Measurements from ENCODE around the gene OPN1SW. TPM values are rescaled to one million over a fixed set of nuclear protein-coding genes. Genes with fewer than 3 reads are reported as not detected.

OPN1SW gene
- total RNA-seq, 1 experiment from 2014 or later = 2.1 TPM

DNA sequence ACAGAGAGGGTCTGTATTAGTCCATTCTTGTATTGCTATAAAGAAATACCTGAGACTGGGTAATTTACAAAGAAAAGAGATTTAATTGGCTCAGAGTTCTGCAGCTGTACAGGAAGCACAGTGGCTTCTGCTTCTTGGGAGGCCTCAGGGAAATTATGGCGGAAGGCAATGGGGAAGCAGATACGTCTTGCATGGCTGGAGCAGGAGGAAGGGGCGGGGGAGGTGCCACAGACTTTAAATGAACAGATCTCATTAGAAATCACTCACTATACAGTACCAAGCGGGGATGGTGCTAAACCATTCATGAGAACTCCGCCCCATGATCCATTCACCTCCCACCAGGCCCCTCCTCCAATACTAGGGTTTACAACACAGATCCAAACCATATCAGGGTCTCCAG is 40.2 kb downstream of the OPN1SW start:
- no peak for DNase-seq (ENCODE audit: low read depth)

- no peak for DNase-seq (ENCODE audit: low read depth)
Observed at GRCh38 chr7:128734890-128735289, 40.7 kb downstream of the OPN1SW start.

DNA sequence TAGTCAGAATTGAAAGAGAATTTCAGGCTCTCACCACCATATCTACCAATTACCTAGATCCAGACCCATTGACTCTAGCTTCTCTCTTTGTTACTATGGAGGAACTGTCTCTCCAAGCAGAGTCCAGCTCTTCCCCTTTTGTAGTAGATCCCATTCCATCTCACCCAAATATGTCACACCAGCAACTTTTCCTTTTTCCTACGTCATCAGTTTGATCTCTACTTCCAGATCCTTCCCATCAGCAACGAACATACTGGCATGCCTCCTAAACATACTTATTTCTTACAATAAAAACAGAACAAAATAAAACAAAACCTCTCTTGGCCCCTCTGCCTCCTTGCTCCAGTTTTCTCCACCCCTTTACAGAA is 42.3 kb downstream of the OPN1SW start:
- DNase-seq (ENCODE audit: low read depth) = no peak

GRCh38 chr7:128732521-128733277 is 42.9 kb downstream of the OPN1SW start:
- no peak for DNase-seq (ENCODE audit: low read depth)

GRCh38 chr7:128731184-128731583 is 44.4 kb downstream of the OPN1SW start:
- DNase-seq (ENCODE audit: low read depth) = no peak

GRCh38 chr7:128729494-128729893 is 46.1 kb downstream of the OPN1SW start:
- peak; percentile 89 for DNase-seq (ENCODE audit: low read depth)

DNA sequence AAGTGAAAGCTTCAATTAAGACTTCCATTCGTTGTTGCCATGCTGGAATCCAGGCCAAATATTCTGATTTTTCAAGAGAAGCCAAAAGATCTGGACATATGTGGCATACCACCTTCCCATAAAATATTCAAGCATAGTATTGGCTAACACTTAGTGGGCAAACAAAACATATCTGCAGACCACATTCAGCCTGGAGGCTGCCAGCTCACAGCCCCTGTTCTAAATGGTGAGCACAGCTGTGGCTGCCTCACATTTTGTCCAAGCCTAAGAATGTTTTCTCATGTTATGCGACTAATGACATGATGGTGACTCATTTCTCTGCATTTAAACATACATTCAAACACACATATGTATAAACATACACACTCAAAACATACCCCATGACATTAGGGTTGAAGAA is 47.0 kb downstream of the OPN1SW start:
- DNase-seq (ENCODE audit: low read depth) = peak; percentile 91

DNA sequence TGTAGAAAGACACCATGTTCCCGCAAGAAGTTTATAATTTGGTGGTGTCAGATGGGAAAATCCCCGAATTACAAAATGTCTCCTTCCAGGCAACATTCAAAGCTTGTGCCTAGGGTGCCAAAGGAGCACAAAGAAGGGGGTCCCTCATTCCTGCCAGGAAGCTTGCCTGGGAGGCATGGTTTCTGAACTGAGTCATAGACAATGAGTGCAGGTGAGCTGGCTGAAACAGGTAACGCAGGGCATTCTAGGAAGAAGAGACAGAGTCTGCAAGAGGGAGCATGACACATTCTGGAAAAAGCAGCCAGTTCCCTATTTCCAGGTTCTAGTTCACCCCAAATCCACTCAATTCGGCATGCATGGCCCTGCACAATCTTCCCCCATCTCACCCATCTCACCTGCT is 48.4 kb downstream of the OPN1SW start:
- no peak for DNase-seq (ENCODE audit: low read depth)

- no peak for DNase-seq (ENCODE audit: low read depth)
Observed at GRCh38 chr7:128726737-128727072, 48.9 kb downstream of the OPN1SW start.

DNA sequence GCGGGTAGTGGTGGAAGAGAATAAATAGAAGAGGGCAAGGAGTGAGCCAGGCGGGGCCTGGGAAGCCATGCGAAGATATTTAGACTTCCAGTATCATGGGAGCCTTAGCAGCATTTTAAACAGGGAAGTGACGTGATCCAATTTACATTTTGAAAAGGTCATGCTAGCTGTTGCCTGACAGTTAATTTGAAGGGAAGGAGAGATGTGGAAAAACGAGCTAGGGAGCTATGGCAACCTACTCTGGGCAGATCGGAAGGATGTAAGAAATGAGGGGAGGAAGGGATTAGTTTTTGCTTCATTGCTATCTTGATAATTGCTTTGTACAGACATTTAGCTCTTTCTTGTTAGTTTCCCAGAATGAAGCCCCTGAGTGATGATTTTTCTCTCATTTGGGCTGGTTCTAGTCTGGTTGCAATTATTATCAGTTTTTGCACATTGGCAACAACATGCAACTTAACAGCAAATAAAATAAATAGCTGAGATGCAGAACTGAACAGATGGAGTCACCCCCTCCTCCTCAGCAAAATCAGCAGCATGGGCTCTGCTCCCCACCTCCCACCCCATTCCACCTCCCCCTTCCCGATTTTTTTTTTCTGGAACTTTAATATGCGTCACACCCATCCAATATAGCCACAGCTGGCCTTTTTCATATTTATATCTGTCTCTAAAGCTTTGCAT is 49.4 kb downstream of the OPN1SW start:
- DNase-seq (ENCODE audit: low read depth) = no peak

DNA sequence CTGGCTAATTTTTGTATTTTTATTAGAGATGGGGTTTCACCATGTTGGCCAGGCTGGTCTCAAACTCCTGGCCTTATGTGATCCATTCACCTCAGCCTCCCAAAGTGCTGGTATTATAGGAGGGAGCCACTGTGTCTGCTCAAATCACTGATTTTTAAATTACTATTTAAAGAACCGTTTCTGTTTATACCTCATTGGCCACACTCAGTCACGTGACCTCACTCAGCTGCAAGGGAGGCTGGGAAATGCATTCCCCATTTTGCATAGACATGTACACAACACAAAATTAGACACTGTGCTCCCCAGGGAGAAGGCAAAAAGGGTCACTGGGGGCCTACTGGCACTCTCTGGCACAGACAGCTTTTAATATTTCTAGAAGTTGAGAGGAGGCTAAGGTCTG is 50.1 kb downstream of the OPN1SW start:
- no peak for DNase-seq (ENCODE audit: low read depth)

DNA sequence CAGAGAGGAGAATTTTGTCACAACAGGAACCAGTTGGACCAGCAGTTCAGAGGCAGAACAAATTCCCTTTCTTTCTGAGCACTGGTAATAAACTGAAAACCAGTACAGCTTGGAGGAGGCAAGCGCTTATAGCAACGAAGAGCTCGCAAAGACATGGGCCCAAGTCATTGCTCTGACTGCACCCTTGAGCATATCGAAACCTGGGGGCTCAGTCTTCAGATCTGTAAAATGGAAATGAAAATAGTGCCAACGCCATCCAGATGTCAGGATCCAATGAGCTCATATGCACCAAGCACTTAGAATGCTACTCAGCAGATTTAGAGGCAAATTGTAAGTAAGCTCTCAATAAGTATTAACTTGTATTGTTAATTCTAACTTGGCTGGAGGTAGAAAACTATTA is 50.9 kb downstream of the OPN1SW start:
- DNase-seq (ENCODE audit: low read depth) = no peak

Other genes starting within 250 kb of the OPN1SW start
- 0.63 and 0.90 TPM in 2 replicates for gene GARIN1A, start 103.5 kb downstream of the OPN1SW start, total RNA-seq (2014; rRNA removed)
- gene CALU, start 36.4 kb downstream of the OPN1SW start, total RNA-seq (2014; rRNA removed) = 841 and 886 TPM in 2 replicates
- gene CCDC136, start 16.2 kb upstream of the OPN1SW start, total RNA-seq (2014; rRNA removed) = 3.2 and 5.3 TPM in 2 replicates
- 215 and 254 TPM in 2 replicates for gene FLNC, start 54.6 kb upstream of the OPN1SW start, total RNA-seq (2014; rRNA removed)
- 211 and 226 TPM in 2 replicates for gene ATP6V1F, start 87.1 kb upstream of the OPN1SW start, total RNA-seq (2014; rRNA removed)
- 0.13 TPM in 1 of 2 replicates, not detected in the other for gene KCP, start 134.9 kb upstream of the OPN1SW start, total RNA-seq (2014; rRNA removed)
- 0.19 and 0.75 TPM in 2 replicates for gene IRF5, start 162.1 kb upstream of the OPN1SW start, total RNA-seq (2014; rRNA removed)